GM12878 (cell line): Measurements from ENCODE around the gene PROCA1. TPM values are rescaled to one million over a fixed set of nuclear protein-coding genes. Genes with fewer than 3 reads are reported as not detected.

Experiments used
- ATF7 ChIP-seq: fragments of 450-650 bp; IDR thresholded peaks from 2 replicates; pipeline ENCODE4 v1.6.1; 2016; ENCODE audit warnings: low read depth, mild to moderate bottlenecking
- BCL11A ChIP-seq: IDR thresholded peaks from 2 replicates; pipeline ENCODE4 v1.6.1; 2011; ENCODE audit warnings: low read depth, low read length
- CREM ChIP-seq: IDR thresholded peaks from 2 replicates; pipeline ENCODE4 v1.6.1; 2014; ENCODE audit warnings: antibody characterized with exemption, low read depth
- FOXK2 ChIP-seq: fragments of 450-650 bp; IDR thresholded peaks from 2 replicates; pipeline ENCODE4 v1.6.1; 2017; ENCODE audit warnings: mild to moderate bottlenecking, moderate library complexity
- GABPA ChIP-seq: IDR thresholded peaks from 2 replicates; pipeline ENCODE4 v1.6.1; 2014; ENCODE audit warnings: antibody characterized with exemption, low read depth, mild to moderate bottlenecking, inconsistent platforms
- HDGF ChIP-seq: fragments of 450-650 bp; IDR thresholded peaks from 2 replicates; pipeline ENCODE4 v1.6.1; 2016; ENCODE audit warnings: antibody characterized with exemption
- IKZF2 ChIP-seq, 2 experiments: fragments of 450-650 bp; IDR thresholded peaks; 2 replicates each; pipeline ENCODE4 v1.6.1; 2017; ENCODE audit warnings: mild to moderate bottlenecking in 2 of 2, moderate library complexity in 2 of 2
- KAT2A ChIP-seq: conservative IDR thresholded peaks from 2 replicates; pipeline ENCODE4 v1.6.1; 2011; ENCODE audit warnings: low read depth, low read length; ENCODE audit not compliant: control insufficient read depth
- MXI1 ChIP-seq: fragments of 150-350 bp; IDR thresholded peaks from 2 replicates; pipeline ENCODE4 v1.6.1; 2011; ENCODE audit warnings: low read depth, mild to moderate bottlenecking, inconsistent platforms, low read length, improper control_type of control experiment
- MYB ChIP-seq: fragments of 150-350 bp; IDR thresholded peaks from 2 replicates; pipeline ENCODE4 v1.6.1; 2014; ENCODE audit warnings: mild to moderate bottlenecking, low read depth, low read length, borderline replicate concordance
- NFXL1 ChIP-seq: fragments of 450-650 bp; IDR thresholded peaks from 2 replicates; pipeline ENCODE4 v1.6.1; 2017; ENCODE audit warnings: antibody characterized with exemption, mild to moderate bottlenecking, borderline replicate concordance
- NFYA ChIP-seq: IDR thresholded peaks from 2 replicates; pipeline ENCODE4 v1.6.1; 2011; ENCODE audit warnings: low read depth, mild to moderate bottlenecking, low read length, improper control_type of control experiment, borderline replicate concordance
- NR2C1 ChIP-seq: fragments of 450-650 bp; IDR thresholded peaks from 2 replicates; pipeline ENCODE4 v1.6.1; 2017; ENCODE audit warnings: antibody characterized with exemption, mild to moderate bottlenecking, moderate library complexity
- PAX5 ChIP-seq: IDR thresholded peaks from 2 replicates; pipeline ENCODE4 v1.6.1; 2011; ENCODE audit warnings: low read depth, low read length, borderline replicate concordance
- PAX8 ChIP-seq: fragments of 450-650 bp; IDR thresholded peaks from 2 replicates; pipeline ENCODE4 v1.6.1; 2017; ENCODE audit warnings: mild to moderate bottlenecking, moderate library complexity
- POLR2A ChIP-seq: IDR thresholded peaks from 2 replicates; pipeline ENCODE4 v1.6.1; 2011; ENCODE audit warnings: low read depth, mild to moderate bottlenecking, low read length
- POLR2AphosphoS2 ChIP-seq: IDR thresholded peaks from 2 replicates; pipeline ENCODE4 v1.6.1; 2011; ENCODE audit warnings: low read depth, mild to moderate bottlenecking, low read length, improper control_type of control experiment, moderate library complexity
- POLR2AphosphoS5 ChIP-seq: IDR thresholded peaks from 2 replicates; pipeline ENCODE4 v1.6.1; 2011; ENCODE audit warnings: mild to moderate bottlenecking, low read length, inconsistent platforms
- RAD51 ChIP-seq: fragments of 450-650 bp; IDR thresholded peaks from 2 replicates; pipeline ENCODE4 v1.6.1; 2016; ENCODE audit warnings: moderate library complexity, mild to moderate bottlenecking, inconsistent platforms
- RBBP5 ChIP-seq: fragments of 200-600 bp; sonication (generic); conservative IDR thresholded peaks from 2 replicates; pipeline ENCODE4 v1.6.1; 2016
- RELA ChIP-seq: fragments of 450-650 bp; IDR thresholded peaks from 2 replicates; pipeline ENCODE4 v1.8.0; 2014; ENCODE audit warnings: borderline replicate concordance; ENCODE audit not compliant: partially characterized antibody
- SIN3A ChIP-seq: IDR thresholded peaks from 2 replicates; pipeline ENCODE4 v1.6.1; 2012; ENCODE audit warnings: low read depth, low read length, improper control_type of control experiment
- SMAD1 ChIP-seq: fragments of 450-650 bp; IDR thresholded peaks from 2 replicates; pipeline ENCODE4 v1.6.1; 2018; ENCODE audit warnings: mild to moderate bottlenecking, low read depth; ENCODE audit not compliant: partially characterized antibody
- STAT1 ChIP-seq: fragments of 450-650 bp; conservative IDR thresholded peaks from 2 replicates; pipeline ENCODE4 v1.6.1; 2014; ENCODE audit warnings: antibody characterized with exemption, mild to moderate bottlenecking
- STAT3 ChIP-seq: IDR thresholded peaks from 2 replicates; pipeline ENCODE4 v1.6.1; 2011; ENCODE audit warnings: low read depth, low read length, improper control_type of control experiment
- ZNF217 ChIP-seq: fragments of 450-650 bp; IDR thresholded peaks from 2 replicates; pipeline ENCODE4 v1.6.1; 2017; ENCODE audit warnings: antibody characterized with exemption, mild to moderate bottlenecking
- ZSCAN29 ChIP-seq: fragments of 450-650 bp; IDR thresholded peaks from 2 replicates; pipeline ENCODE4 v1.6.1; 2017; ENCODE audit warnings: mild to moderate bottlenecking, moderate library complexity
- polyA plus RNA-seq, 11 experiments: library from polyadenylated mRNA; depleted of rRNA in 4 of 11; unstranded in 6 of 11; stranded (reverse) in 5 of 11; fragments of >200 nt; fragmentation: Nextera tagmentation in 4 of 11; fragmentation: Illumina TruSeq in 1 of 11; extraction: Ambion mirVana in 4 of 11; extraction: Trizol in 1 of 11; gene quantifications; 1 replicate in 1 of 11; 2 replicates in 10 of 11; pipeline versions ENCODE4 v1.2.1 to v1.2.3, GENCODE V29; 2011 to 2016; ENCODE audit warnings: inconsistent platforms in 2 of 11, missing spikeins in 2 of 11, low read depth in 1 of 11
- total RNA-seq, 4 experiments: library from RNA; depleted of rRNA in 3 of 4; stranded (reverse); fragments of >200 nt in 3 of 4; fragmentation: Illumina TruSeq in 1 of 4; extraction: Trizol in 1 of 4; gene quantifications; 2 replicates each; pipeline versions ENCODE4 v1.2.1 to v1.2.3, GENCODE V29; 2013 to 2021
- TF ChIP-seq, protein P1 (sequence below): fragments of 450-650 bp; conservative IDR thresholded peaks from 2 replicates; pipeline ENCODE4 v1.6.1; 2017; ENCODE audit warnings: mild to moderate bottlenecking, moderate library complexity
- TF ChIP-seq, protein P2 (sequence below): IDR thresholded peaks from 2 replicates; pipeline ENCODE4 v1.6.1; 2012; ENCODE audit warnings: low read depth, low read length, improper control_type of control experiment
- TF ChIP-seq, protein P3 (sequence below): fragments of 450-650 bp; IDR thresholded peaks from 2 replicates; pipeline ENCODE4 v1.6.1; 2017; ENCODE audit warnings: mild to moderate bottlenecking

The PROCA1 gene
- total and polyA plus RNA-seq, 10 of the 15 experiments (the other 5 are each of a cell fraction or from before 2014, with no cell fraction given): 0.35 to 4.8 (median 1.4) TPM

DNA sequence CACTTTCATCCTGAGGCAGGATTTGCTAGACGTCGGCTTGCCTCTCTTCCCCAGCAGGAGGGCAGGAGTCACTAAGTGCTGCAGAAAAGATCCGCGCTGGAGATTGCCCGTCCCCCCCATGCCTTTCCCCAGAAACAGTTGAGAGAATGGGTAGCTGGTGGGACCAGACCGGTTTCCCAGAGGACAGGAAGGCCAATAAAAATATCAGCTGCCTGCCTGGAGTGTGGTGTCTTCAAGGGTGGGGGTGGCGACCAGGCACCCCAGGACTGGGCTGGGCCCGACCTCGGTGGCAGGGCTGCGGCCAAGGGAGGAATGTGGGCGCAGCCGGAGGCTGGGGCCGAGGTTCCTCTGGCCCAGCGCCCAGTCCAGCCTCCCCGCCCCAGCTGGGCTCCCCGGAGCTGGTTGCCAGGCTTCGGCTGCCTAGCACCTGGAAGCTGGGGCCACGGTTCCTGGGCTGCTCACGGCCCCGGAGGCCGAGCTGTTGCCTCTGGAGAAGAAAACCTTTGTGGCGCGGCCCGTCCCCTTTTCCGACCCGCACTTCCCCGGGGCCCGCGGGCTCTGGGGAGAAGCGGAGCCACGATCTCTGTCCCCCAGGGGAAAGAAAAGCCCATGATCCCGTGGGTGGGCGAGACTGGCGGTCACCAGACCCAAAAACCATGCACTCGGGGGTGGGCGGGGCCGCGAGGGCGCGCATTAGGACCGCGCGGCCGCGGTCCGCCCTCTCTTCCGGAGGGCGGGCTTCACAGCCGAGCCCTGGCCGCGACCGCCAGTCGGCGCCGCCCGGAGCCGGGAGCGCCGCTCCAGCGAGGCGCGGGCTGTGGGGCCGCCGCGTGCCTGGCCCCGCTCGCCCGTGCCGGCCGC lies 31.8 kb upstream of the PROCA1 start, which contains the start of gene TRAF4 (continued):
- TF ChIP-seq, protein P1, sequence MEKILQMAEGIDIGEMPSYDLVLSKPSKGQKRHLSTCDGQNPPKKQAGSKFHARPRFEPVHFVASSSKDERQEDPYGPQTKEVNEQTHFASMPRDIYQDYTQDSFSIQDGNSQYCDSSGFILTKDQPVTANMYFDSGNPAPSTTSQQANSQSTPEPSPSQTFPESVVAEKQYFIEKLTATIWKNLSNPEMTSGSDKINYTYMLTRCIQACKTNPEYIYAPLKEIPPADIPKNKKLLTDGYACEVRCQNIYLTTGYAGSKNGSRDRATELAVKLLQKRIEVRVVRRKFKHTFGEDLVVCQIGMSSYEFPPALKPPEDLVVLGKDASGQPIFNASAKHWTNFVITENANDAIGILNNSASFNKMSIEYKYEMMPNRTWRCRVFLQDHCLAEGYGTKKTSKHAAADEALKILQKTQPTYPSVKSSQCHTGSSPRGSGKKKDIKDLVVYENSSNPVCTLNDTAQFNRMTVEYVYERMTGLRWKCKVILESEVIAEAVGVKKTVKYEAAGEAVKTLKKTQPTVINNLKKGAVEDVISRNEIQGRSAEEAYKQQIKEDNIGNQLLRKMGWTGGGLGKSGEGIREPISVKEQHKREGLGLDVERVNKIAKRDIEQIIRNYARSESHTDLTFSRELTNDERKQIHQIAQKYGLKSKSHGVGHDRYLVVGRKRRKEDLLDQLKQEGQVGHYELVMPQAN: peak; percentile 85
- TF ChIP-seq STAT1 (no peak), RELA (no peak), HDGF (no peak), KAT2A (no peak), POLR2AphosphoS2 (peak; percentile 94; the same call in 1 of the 2 replicates), STAT3 (no peak), NFXL1 (0 out of 2 replicates have a peak, but pooled peaks have one; percentile 54), PAX8 (no peak), GABPA (no peak), POLR2A (peak; percentile 97), SIN3A (no peak), MXI1 (peak; percentile 77; the same call in 1 of the 2 replicates), IKZF2 (IDR thresholded peaks at IDR 0.05) (peak; percentile 79 to 81), NR2C1 (peak; percentile 63), MYB (0 out of 2 replicates have a peak, but pooled peaks have one; percentile 22), ATF7 (no peak), CREM (no peak; the same call in 1 of the 2 replicates), POLR2AphosphoS5 (peak; percentile 86; the same call in 1 of the 2 replicates), SMAD1 (peak; percentile 35), RBBP5 (no peak), RAD51 (peak; percentile 28; the same call in 1 of the 2 replicates), FOXK2 (no peak), ZNF217 (0 out of 2 replicates have a peak, but pooled peaks have one; percentile 37), ZSCAN29 (peak; percentile 74; the same call in 1 of the 2 replicates), PAX5 (no peak; the same call in 1 of the 2 replicates), BCL11A (no peak), NFYA (no peak)
- TF ChIP-seq, protein P2, sequence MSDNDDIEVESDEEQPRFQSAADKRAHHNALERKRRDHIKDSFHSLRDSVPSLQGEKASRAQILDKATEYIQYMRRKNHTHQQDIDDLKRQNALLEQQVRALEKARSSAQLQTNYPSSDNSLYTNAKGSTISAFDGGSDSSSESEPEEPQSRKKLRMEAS: 0 out of 2 replicates have a peak, but pooled peaks have one; percentile 56
- TF ChIP-seq, protein P3, sequence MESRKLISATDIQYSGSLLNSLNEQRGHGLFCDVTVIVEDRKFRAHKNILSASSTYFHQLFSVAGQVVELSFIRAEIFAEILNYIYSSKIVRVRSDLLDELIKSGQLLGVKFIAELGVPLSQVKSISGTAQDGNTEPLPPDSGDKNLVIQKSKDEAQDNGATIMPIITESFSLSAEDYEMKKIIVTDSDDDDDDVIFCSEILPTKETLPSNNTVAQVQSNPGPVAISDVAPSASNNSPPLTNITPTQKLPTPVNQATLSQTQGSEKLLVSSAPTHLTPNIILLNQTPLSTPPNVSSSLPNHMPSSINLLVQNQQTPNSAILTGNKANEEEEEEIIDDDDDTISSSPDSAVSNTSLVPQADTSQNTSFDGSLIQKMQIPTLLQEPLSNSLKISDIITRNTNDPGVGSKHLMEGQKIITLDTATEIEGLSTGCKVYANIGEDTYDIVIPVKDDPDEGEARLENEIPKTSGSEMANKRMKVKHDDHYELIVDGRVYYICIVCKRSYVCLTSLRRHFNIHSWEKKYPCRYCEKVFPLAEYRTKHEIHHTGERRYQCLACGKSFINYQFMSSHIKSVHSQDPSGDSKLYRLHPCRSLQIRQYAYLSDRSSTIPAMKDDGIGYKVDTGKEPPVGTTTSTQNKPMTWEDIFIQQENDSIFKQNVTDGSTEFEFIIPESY: no peak
